WTC11 (cell line): Measurements from ENCODE around the gene TMEM92.

ENCODE experiments used
- AR ChIP-seq: fragments of 250-450 bp; sonication (Bioruptor Pico); IDR thresholded peaks from 2 replicates; pipeline ENCODE4 v1.9.0; 2021; ENCODE audit warnings: mild to moderate bottlenecking
- ESRRA ChIP-seq: sonication (generic); formaldehyde crosslinking; IDR thresholded peaks from 2 replicates; pipeline ENCODE4 v1.8.1; 2022; ENCODE audit warnings: mild to moderate bottlenecking, missing genetic modification reagents, borderline replicate concordance
- GABPB1 ChIP-seq: sonication (generic); formaldehyde crosslinking; IDR thresholded peaks from 2 replicates; pipeline ENCODE4 v1.8.1; 2023; ENCODE audit warnings: mild to moderate bottlenecking, missing genetic modification reagents
- JAZF1 ChIP-seq: fragments of 250-450 bp; sonication (Bioruptor Pico); IDR thresholded peaks from 2 replicates; pipeline ENCODE4 v1.9.0; 2021; ENCODE audit warnings: moderate library complexity, mild to moderate bottlenecking, inconsistent platforms
- NR1H2 ChIP-seq: sonication (generic); formaldehyde crosslinking; IDR thresholded peaks from 2 replicates; pipeline ENCODE4 v1.9.0; 2021; ENCODE audit warnings: mild to moderate bottlenecking, moderate library complexity, missing genetic modification reagents
- TF ChIP-seq, protein P1 (sequence below): fragments of 200-600 bp; IDR thresholded peaks from 2 replicates; pipeline ENCODE4 v1.8.0; 2022; ENCODE audit warnings: antibody characterized with exemption

GRCh38 chr17:50277357-50277754 lies 3.1 kb downstream of the TMEM92 start:
- TF ChIP-seq JAZF1 (CRISPR knock-in tag): no peak
- no peak for TF ChIP-seq ESRRA (CRISPR knock-in tag)
- TF ChIP-seq, protein P1, sequence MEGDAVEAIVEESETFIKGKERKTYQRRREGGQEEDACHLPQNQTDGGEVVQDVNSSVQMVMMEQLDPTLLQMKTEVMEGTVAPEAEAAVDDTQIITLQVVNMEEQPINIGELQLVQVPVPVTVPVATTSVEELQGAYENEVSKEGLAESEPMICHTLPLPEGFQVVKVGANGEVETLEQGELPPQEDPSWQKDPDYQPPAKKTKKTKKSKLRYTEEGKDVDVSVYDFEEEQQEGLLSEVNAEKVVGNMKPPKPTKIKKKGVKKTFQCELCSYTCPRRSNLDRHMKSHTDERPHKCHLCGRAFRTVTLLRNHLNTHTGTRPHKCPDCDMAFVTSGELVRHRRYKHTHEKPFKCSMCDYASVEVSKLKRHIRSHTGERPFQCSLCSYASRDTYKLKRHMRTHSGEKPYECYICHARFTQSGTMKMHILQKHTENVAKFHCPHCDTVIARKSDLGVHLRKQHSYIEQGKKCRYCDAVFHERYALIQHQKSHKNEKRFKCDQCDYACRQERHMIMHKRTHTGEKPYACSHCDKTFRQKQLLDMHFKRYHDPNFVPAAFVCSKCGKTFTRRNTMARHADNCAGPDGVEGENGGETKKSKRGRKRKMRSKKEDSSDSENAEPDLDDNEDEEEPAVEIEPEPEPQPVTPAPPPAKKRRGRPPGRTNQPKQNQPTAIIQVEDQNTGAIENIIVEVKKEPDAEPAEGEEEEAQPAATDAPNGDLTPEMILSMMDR: no peak
- no peak for TF ChIP-seq AR (CRISPR knock-in tag)
- no peak for TF ChIP-seq GABPB1 (CRISPR knock-in tag)
- no peak for TF ChIP-seq NR1H2 (CRISPR knock-in tag)
